Neural cell (in vitro differentiated cells): ENCODE measurements around the gene RWDD2A.

Experiments used
- CTCF ChIP-seq: fragments of 450-650 bp; IDR thresholded peaks from 2 replicates; pipeline ENCODE4 v1.5.1; 2014; ENCODE audit warnings: antibody characterized with exemption, mild to moderate bottlenecking, moderate library complexity; ENCODE audit not compliant: poor library complexity, severe bottlenecking
- EZH2 ChIP-seq: fragments of 200-600, 300-800 bp; shearing (Covaris generic), sonication (generic); IDR thresholded peaks from 2 replicates; pipeline ENCODE4 v1.6.1; 2014; ENCODE audit warnings: antibody characterized with exemption, low read length, borderline replicate concordance, mild to moderate bottlenecking; ENCODE audit not compliant: insufficient read depth, poor library complexity, severe bottlenecking
- REST ChIP-seq: IDR thresholded peaks from 2 replicates; pipeline ENCODE4 v1.6.1; 2012; ENCODE audit warnings: borderline replicate concordance

- no peak for TF ChIP-seq CTCF
- no peak for TF ChIP-seq REST
- no peak for TF ChIP-seq EZH2
These were observed 23.6 kb upstream of the RWDD2A start for GRCh38 chr6:83169511-83169910.
